NCI-H510A treated with DMSO at 0.1 percent for 48 hours (cell line): ENCODE results near the gene CISD2.
"Not testable (repeated sequence)": the region's sequence is repeated elsewhere in the genome, so short reads cannot be mapped to it uniquely, and the experiment has no call there.

Experiments
- DNase-seq: peaks from one replicate; lab custom pipeline; 2025; lab: John Stamatoyannopoulos, UW

CISD2 gene

GRCh38 chr4:102868781-102869568, at the start of gene CISD2:
CISD2 (plus strand) TSS chr4:102868992; CDS start chr4:102869085, 93 bp downstream.
- DNase-seq: peak; percentile 83

GRCh38 chr4:102819100-102819499, 49.7 kb upstream of the CISD2 start:
- not testable (repeated sequence) for DNase-seq

DNA sequence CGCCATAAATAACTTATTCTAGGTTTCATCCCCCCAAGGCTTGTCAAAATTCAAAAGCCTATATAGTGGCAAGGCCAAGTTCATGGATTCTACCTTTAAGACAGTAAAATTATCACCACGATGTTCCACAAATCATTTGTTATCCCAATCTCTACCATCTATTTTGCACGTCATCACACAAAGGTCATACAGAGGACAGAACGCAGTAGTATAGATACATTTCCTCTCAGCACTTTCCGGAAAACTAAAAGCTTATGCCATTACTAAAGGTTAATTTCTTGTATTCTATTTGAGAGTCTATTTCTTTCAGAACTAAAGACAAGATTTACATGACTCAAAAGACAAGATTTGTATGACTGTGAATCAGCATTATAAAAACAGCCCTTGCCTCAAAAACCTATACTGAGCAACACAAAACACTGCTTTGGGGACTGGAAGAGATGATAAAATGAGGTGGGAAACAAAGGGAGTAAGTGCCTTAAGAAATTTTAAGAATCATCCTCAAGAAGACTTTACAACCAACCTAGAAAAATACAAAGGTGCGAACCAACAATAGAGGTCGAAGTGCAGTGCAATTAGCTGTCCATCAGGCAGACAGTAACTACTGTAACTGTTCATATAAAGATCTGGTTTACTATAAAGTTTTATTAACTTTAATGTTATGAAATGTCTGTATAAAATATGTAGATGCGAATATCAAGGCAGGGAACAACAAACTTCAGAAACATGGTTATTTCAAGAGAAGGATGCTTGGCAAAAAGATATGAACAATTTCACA, 49.0 kb upstream of the CISD2 start:
- DNase-seq: no peak

DNA sequence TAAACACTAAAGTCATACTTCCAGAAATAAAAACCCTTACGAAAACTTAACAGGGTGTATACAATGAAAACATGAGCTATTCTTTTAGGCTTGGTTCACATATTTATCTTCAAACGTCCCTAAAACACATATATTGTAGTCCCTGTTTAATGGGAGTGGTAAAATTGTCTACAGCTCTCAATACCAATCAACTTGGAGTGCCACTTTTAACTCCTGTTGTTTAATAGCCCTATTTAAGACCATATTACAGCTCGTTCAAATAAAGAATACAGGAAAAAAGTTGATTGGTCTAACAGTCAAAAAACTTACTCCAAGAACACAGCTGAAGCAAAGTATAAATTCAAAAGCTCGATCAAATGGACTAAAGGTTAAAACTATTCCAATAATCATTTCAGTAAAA, 45.3 kb upstream of the CISD2 start:
- no peak for DNase-seq

GRCh38 chr4:102823897-102824296, 44.9 kb upstream of the CISD2 start:
- no peak for DNase-seq

DNA sequence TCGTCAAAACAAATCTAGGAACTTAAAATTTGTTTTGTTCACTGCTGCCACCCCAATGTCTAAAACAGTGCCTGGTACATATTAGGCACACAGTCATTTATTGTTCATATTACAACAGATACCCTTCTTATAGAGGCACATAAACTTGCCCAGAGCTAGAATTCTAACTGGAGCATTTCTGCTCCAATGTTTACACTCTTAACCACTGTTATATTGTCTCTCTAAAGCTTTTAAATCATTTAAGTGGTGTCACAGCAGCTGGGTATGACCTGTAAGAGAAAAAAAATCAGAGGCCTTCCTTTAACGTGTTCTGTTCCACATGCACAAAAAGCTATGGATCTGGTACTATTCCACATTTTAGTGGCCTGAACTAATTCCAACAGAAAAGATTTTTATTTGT, 44.4 kb upstream of the CISD2 start:
- DNase-seq: peak; percentile 3

GRCh38 chr4:102825261-102826091, 43.3 kb upstream of the CISD2 start:
- DNase-seq: peak; percentile 34

DNA sequence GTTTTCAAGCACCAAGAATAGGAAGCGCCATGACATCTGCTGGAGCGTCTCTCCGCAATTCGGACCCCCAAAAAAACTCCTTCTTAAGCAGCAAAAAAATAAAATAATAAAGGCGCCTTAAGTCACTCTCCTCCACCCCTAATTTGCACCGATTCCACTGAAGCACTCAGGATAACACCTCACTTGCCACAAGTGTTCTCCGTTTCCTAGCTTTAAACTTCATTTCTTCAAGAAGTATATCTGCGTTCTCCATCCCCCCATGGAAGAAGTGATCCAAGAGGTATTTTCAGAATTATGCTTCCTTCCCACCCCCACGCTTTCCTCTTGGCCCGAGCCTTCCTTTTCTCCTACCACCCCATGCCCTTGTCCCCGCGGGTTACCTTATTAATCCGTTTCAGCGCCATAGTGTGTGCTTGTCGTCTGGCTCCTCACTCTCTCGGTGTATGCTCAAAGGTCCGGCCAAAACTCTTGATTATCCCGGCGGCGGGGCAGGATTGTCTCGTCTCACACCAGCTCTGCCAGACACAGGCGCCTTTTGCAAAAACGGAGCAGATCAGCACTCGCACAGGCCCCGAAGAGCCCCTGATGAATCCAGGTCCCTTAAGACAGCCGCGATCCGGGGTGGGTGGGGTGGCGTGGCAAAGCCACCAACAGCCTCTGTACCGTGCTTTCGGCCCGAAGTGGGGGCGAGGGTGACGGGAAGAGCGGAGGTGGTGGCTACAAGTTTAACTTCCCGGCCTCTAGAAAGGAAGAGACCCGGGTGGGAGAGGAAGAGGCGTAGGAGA, 42.5 kb upstream of the CISD2 start:
- DNase-seq: no peak

DNA sequence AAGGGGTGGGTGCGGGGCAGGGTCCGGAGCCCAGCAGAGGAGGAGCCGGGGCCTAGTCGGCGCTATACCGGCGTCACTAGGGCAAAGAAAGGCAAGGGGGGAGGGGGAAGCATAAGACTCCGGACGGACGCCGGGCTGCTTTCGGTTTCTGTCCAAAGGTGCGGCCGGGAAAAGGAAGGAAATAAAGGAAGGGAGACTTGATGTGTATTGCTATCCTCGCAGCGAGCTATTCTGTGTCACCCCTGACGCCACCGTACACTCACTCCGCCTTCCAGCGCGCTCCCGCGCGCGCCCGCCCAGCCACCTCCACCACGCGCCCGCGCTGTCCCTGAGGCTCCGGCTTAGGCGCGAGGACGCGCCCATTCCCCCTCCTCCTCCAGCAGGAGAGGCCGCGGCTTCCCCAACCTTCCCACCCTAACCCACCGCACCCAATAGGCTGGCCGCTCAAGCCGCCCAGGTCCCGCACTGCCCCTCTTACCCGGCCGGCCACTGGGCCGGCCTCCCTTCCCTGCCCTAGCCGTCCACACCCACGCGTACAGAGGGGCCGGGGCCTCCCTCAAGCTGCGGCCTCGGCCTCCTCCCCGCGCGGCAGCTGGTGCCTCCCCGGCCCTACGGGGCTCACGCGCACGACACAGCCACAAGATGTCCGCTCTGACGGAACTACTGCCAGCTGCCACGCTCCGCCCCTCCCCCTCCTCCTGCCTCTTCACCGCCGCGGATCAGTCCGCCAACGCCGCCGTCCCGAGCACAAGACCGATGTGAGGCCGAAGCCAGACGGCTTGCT, 41.7 kb upstream of the CISD2 start, which contains the start of gene UBE2D3:
Gene UBE2D3 (minus strand): TSS at position 662 of the 784 bp plus-strand sequence. CDS start 1,043 bp downstream, outside the sequence.
- DNase-seq: peak; percentile 80

- DNase-seq: peak; percentile 95
Measured at GRCh38 chr4:102827674-102828496, 40.9 kb upstream of the CISD2 start.

DNA sequence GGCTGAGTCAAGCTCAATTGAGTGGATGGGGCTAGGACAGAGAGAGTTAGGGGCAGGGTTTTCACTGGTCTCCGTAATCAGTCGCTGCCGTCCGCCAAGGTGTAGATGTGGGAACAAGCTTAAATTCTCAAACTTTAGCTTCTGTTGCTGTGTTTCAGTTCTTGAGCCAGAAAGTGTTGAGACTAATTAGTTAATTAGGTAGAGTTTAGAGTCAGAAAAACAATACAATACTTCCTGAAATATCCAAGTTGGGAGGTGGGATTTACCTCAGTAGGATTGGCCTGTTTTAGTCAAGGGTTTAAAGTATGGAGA, 40.3 kb upstream of the CISD2 start:
- DNase-seq: no peak

GRCh38 chr4:102829803-102830202, 39.0 kb upstream of the CISD2 start:
- DNase-seq: no peak

DNA sequence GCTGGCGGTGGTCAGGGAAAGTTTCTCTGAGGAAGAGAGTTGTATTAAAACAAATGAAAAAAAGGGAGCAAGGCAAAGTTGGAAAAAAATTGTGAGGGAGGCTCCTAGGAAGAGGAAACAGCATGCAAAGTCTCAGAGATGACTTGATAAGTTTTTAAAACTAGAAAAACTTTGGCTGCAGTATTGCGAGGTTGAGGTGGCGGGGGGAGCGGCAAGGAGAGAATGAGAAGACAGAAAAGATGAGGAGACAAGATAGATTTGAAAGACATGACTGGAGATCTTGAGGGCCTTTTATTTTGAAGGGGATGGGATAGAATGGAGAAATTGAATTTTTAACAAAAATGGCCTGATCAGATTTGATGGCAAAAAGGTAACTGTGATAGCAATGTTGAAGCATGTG, 36.7 kb upstream of the CISD2 start:
- no peak for DNase-seq

GRCh38 chr4:102832667-102833066, 36.1 kb upstream of the CISD2 start:
- DNase-seq: no peak

DNA sequence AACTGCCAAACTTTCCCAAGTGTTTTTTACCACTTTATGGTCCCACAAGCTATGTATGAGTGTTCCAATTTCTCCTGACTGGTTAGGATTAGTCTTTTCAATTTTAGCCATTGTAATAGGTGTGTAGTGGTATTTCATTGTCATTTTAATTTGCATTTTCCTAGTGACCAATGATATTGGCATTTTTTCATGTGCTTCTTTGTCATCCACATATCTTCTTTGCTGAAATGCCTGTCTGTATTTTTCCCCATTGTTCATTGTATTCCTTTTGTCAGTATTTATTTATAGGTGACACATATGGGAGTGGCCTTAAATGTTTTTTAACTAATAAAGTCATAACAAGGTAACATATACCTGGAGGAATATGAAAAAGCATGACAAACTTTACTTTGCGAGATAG, 32.2 kb upstream of the CISD2 start:
- DNase-seq: no peak

DNA sequence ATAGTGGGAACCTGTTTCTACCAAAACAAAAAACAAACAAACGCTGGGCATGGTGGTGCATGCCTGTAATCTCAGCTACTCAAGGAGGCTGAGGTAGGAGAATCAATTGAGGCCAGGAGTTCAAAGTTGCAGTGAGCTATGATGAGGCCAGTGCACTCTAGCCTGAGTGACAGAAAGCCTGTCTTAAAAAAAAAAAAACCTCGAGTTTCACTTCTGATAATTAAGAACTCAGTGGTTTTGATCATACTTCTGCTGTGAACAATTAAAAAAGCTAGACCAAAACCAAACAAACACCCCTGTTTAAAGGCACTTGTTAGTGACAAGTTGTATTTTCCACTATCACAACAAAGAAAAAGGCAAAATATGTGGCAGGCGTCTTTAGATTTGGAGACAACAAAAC, 26.4 kb upstream of the CISD2 start:
- DNase-seq: no peak

DNA sequence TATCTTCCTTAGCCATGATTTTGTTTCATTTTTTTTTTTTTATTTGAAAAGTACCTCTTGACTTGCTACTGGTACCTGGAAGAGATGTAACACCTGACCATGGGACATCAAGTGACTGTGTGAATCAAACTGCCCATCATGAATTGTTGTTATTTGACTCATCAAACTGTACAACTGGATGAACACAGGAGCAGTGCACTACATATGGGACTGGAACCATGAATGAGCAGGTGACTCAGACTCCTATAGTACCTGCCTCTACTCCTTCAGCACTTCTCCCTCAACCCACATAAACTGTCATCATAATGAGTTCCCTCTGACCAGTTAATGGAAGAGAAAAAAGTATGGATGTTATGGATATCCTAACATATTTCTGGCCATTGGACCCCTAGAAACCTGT, 25.5 kb upstream of the CISD2 start:
- DNase-seq: no peak

DNA sequence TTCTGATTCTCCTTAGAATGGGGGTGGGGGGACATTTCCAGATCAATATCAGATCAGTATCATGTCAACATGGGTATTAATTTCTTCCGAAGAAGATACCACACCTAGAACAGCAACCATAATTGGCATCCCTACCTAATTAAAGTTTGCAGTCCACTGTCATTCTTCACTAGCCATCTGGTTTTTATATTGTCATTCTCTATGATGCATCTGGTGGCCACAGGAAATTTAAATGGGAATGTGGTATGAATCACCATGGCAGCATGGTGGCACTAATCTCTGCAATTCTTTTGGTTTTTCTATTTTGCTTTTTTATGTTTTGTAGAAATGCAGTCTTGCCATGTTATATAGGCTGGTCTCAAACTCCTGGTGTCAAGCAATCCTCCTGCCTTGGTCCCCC, 24.9 kb upstream of the CISD2 start:
- no peak for DNase-seq

DNA sequence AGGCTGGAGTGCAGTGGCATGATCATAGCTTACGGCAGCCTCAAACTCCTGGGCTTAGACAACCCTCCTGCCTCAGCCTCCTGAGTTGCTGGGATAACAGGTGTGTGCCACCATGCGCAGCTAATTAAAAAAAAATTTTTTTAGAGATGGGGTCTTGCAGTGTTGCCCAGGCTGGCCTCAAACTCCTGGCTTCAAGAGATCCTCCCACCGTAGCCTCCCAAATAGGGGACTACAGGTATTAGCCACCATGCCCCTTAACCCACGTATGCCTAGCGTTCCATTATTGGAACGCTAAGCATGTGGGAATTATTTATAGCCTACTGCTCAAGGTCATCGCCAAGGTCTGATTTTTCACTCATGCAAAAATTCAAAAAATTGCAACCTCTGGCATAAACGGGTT, 21.1 kb upstream of the CISD2 start:
- DNase-seq: no peak

DNA sequence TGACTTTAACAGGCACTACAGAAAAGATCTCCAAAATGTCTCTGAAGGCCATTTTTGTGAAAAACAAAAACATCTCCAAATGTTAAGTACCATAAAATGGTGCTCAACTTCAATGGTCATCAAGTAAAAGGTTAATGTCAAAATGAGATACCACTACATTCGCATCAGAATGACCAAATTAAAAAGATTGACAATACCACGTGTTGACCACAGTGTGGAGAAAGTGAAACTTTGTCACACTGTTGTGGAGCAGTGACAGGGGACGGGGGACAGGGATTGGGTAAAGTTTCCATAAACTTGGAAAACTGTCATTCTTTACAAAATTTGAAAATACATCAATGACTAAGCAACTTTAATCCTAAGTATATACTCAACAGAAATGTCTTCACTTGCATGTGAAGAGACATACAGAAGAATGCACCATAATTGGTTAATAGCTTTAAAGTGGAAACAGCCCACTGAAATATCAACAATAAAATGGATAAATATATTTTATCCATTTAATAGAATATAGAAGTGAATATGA, 19.1 kb upstream of the CISD2 start:
- DNase-seq: no peak
